ENCODE results near the gene SENP8. TPM values are rescaled to one million over a fixed set of nuclear protein-coding genes. Genes with fewer than 3 reads are reported as not detected.

Gene SENP8
- total and polyA plus RNA-seq, 2 of the 13 experiments (the other 11 are each of a cell fraction or from before 2014, with no cell fraction given): 2.7 to 3.0 TPM

DNA sequence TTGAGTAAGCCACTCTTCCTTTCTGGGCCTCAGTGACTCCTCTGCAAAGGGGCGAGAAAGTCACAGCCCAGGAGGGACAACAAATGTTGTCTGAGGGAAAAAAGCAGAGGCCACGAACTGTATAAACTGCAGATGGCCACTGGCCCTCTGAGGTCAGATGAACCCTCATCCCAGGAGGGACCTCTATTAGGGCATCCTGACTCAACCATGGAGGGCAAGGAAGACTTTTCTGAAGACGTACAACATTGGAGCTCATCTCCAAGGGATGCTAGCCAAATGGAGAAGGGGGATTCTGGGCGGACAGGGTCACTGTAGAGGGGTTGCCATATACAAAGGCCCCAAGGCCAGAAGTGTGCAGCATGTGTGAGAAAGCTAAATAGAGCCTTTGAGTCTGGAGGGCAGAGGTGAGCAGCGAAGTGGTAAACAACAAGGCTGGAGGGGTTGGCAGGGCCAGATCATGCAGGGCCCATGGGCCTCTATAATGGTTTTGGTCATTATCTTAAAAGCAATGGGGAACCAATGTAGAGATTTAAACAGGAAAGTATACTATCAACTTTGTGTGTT, 62.6 kb downstream of the SENP8 start:
- Histone ChIP-seq H3K27ac (ENCODE audit: extremely low read length, insufficient read depth, low read length) (peak overlapping the region; percentile 27), H3K4me1 (ENCODE audit: insufficient read depth, low read length) (peaks cover 62% of the 10 kb centered on the region), H3K9ac (ENCODE audit: insufficient read depth, low read depth, low read length) (peak overlapping the region; percentile 44; the same call in 1 of the 2 replicates), H4K20me1 (ENCODE audit: insufficient read depth, low read length) (no peaks in the 10 kb centered on the region), H3K9me3 (ENCODE audit: low read length) (no peaks in the 10 kb centered on the region), H3K27me3 (ENCODE audit: control insufficient read depth in 1 of 2, insufficient read depth in 2 of 2, low read length in 2 of 2) (peaks cover 3 to 31% of the 10 kb centered on the region in 2 experiments; a peak in 4 of 5 replicates), H3K36me3 (replicated peaks in 1 of 2; ENCODE audit: control insufficient read depth in 1 of 2, insufficient read depth in 2 of 2, low read length in 2 of 2) (no peaks in the 10 kb centered on the region), H3K79me2 (ENCODE audit: insufficient read depth, low read length) (no peaks in the 10 kb centered on the region), H2AFZ (ENCODE audit: low read length) (peak overlapping the region; percentile 21), H3K4me3 (replicated peaks in 1 of 3; ENCODE audit: insufficient read depth in 1 of 3, low read depth in 2 of 3, low read length in 3 of 3) (peak overlapping the region in 1 of 3 experiments; percentile 54; a peak in 2 of 6 replicates), H3K4me2 (ENCODE audit: low read depth, low read length) (peak overlapping the region; percentile 73)
- no TSS peak for BruUV-seq (replicated peaks)
- ChIA-PET CTCF (ENCODE audit: low intra/inter-chr PET ratio, low total read pairs) (no interaction called here), POLR2A (no interaction called here)
- FAIRE-seq (no peak), ATAC-seq (peak; percentile 3; the same call in 1 of the 3 replicates), DNase-seq (ENCODE audit: low spot score) (no peak)
- in situ Hi-C loops (cut with HindIII; ENCODE audit: extremely low pct_ligation_motif_present, low pct_unique_long_range_greater_than_20kb): no loop called here
- WGBS (ENCODE audit: low lambda C conversion rate): 45% methylated on average over 4 of the region's 5 CpGs
- intact Hi-C loops (cut with micrococcal nuclease; ENCODE audit: unreplicated experiment): no loop called here
- TF ChIP-seq ZNF773 (CRISPR knock-in tag; IDR thresholded peaks at IDR 0.05; ENCODE audit: borderline replicate concordance) (no peak), RARA (CRISPR knock-in tag; IDR thresholded peaks at IDR 0.05) (peak; percentile 40; the same call in 1 of the 2 replicates), ZNF644 (CRISPR knock-in tag; IDR thresholded peaks at IDR 0.05; ENCODE audit: low read depth) (0 out of 2 replicates have a peak, but pooled peaks have one; percentile 42), SOX5 (CRISPR knock-in tag; IDR thresholded peaks at IDR 0.05; ENCODE audit: borderline replicate concordance) (0 out of 2 replicates have a peak, but pooled peaks have one; percentile 32), NR2F6 (IDR thresholded peaks at IDR 0.05) (peak; percentile 54; the same call in 1 of the 2 replicates), NR2F6 (CRISPR knock-in tag; IDR thresholded peaks at IDR 0.05) (0 out of 2 replicates have a peak, but pooled peaks have one; percentile 44), ZC3H4 (CRISPR knock-in tag; IDR thresholded peaks at IDR 0.05; ENCODE audit: borderline replicate concordance) (no peak), FOXO1 (CRISPR knock-in tag; IDR thresholded peaks at IDR 0.05) (peak; percentile 62; the same call in 1 of the 2 replicates), FOXP1 (IDR thresholded peaks at IDR 0.05) (no peak), FOXP1 (CRISPR knock-in tag; IDR thresholded peaks at IDR 0.05) (0 out of 2 replicates have a peak, but pooled peaks have one; percentile 34), JDP2 (CRISPR knock-in tag; IDR thresholded peaks at IDR 0.05; ENCODE audit: borderline replicate concordance) (no peak), NFYC (CRISPR knock-in tag; IDR thresholded peaks at IDR 0.05) (no peak), HDAC1 (CRISPR knock-in tag; IDR thresholded peaks at IDR 0.05) (0 out of 2 replicates have a peak, but pooled peaks have one; percentile 9)
- TF ChIP-seq, protein P1, sequence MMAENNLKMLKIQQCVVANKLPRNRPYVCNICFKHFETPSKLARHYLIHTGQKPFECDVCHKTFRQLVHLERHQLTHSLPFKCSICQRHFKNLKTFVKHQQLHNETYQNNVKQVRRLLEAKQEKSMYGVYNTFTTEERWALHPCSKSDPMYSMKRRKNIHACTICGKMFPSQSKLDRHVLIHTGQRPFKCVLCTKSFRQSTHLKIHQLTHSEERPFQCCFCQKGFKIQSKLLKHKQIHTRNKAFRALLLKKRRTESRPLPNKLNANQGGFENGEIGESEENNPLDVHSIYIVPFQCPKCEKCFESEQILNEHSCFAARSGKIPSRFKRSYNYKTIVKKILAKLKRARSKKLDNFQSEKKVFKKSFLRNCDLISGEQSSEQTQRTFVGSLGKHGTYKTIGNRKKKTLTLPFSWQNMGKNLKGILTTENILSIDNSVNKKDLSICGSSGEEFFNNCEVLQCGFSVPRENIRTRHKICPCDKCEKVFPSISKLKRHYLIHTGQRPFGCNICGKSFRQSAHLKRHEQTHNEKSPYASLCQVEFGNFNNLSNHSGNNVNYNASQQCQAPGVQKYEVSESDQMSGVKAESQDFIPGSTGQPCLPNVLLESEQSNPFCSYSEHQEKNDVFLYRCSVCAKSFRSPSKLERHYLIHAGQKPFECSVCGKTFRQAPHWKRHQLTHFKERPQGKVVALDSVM (CRISPR knock-in tag; IDR thresholded peaks at IDR 0.05): 0 out of 2 replicates have a peak, but pooled peaks have one; percentile 17
- TF ChIP-seq, protein P2, sequence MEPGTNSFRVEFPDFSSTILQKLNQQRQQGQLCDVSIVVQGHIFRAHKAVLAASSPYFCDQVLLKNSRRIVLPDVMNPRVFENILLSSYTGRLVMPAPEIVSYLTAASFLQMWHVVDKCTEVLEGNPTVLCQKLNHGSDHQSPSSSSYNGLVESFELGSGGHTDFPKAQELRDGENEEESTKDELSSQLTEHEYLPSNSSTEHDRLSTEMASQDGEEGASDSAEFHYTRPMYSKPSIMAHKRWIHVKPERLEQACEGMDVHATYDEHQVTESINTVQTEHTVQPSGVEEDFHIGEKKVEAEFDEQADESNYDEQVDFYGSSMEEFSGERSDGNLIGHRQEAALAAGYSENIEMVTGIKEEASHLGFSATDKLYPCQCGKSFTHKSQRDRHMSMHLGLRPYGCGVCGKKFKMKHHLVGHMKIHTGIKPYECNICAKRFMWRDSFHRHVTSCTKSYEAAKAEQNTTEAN (CRISPR knock-in tag; conservative IDR thresholded peaks at IDR 0.05): peak; percentile 81; the same call in 1 of the 2 replicates
- TF ChIP-seq, protein P3, sequence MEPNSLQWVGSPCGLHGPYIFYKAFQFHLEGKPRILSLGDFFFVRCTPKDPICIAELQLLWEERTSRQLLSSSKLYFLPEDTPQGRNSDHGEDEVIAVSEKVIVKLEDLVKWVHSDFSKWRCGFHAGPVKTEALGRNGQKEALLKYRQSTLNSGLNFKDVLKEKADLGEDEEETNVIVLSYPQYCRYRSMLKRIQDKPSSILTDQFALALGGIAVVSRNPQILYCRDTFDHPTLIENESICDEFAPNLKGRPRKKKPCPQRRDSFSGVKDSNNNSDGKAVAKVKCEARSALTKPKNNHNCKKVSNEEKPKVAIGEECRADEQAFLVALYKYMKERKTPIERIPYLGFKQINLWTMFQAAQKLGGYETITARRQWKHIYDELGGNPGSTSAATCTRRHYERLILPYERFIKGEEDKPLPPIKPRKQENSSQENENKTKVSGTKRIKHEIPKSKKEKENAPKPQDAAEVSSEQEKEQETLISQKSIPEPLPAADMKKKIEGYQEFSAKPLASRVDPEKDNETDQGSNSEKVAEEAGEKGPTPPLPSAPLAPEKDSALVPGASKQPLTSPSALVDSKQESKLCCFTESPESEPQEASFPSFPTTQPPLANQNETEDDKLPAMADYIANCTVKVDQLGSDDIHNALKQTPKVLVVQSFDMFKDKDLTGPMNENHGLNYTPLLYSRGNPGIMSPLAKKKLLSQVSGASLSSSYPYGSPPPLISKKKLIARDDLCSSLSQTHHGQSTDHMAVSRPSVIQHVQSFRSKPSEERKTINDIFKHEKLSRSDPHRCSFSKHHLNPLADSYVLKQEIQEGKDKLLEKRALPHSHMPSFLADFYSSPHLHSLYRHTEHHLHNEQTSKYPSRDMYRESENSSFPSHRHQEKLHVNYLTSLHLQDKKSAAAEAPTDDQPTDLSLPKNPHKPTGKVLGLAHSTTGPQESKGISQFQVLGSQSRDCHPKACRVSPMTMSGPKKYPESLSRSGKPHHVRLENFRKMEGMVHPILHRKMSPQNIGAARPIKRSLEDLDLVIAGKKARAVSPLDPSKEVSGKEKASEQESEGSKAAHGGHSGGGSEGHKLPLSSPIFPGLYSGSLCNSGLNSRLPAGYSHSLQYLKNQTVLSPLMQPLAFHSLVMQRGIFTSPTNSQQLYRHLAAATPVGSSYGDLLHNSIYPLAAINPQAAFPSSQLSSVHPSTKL (CRISPR knock-in tag; IDR thresholded peaks at IDR 0.05): 0 out of 2 replicates have a peak, but pooled peaks have one; percentile 27

Data from HepG2 (cell line).